Neutrophil (primary cell): Measurements from ENCODE around the gene USP22.

Experiments used
- H3K27ac ChIP-seq: fragments of 200-600 bp; sonication (generic); 2 replicates; pipeline ENCODE4 v1.5.1; 2016; ENCODE audit warnings: mild to moderate bottlenecking, moderate library complexity
- H3K27me3 ChIP-seq: fragments of 200-600 bp; sonication (generic); 2 replicates; pipeline ENCODE4 v1.6.0; 2016; ENCODE audit warnings: mild to moderate bottlenecking
- H3K36me3 ChIP-seq: fragments of 200-600 bp; sonication (generic); 2 replicates; pipeline ENCODE4 v1.5.1; 2017
- H3K4me1 ChIP-seq, 2 experiments: fragments of 200-600 bp in 1 of 2; sonication (generic) in 1 of 2; 1 replicate in 1 of 2; 2 replicates in 1 of 2; pipeline versions ENCODE4 v1.5.1 to v1.6.1; 2013 to 2016; ENCODE audit warnings: low read depth in 1 of 2, low read length in 1 of 2, mild to moderate bottlenecking in 1 of 2, moderate library complexity in 1 of 2; ENCODE audit not compliant: control insufficient read depth in 1 of 2, insufficient read depth in 1 of 2
- H3K4me3 ChIP-seq, 2 experiments: fragments of 200-600 bp in 1 of 2; sonication (generic) in 1 of 2; 1 replicate in 1 of 2; 2 replicates in 1 of 2; pipeline ENCODE4 v1.5.1; 2013 to 2016; ENCODE audit warnings: low read depth in 1 of 2, low read length in 1 of 2, mild to moderate bottlenecking in 1 of 2, moderate library complexity in 1 of 2
- H3K9me3 ChIP-seq: fragments of 200-600 bp; sonication (generic); 2 replicates; pipeline ENCODE4 v1.5.1; 2016
- TF ChIP-seq, protein P1 (sequence below): fragments of 200-600 bp; sonication (generic); IDR thresholded peaks from 2 replicates; pipeline ENCODE4 v1.5.1; 2016; ENCODE audit warnings: antibody characterized with exemption

USP22 gene

DNA sequence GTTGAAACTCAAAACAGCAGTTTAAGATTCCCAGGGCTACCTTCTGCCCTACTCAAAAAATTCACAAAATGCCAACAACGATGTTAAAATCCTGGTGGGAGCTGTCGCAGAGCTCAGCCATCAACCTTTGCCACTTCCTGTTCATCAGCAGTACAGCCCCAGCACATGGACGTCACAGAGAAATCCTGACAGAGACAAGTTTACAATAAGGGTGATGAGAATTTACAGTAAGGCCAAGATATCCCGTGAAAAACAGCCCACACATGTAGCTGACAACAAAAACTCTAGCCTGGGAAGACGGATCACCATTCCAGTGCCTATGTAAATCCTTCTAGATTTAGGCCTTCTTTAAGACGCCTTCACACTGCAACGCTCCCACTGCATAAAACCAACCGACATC, 18.8 kb downstream of the USP22 start:
- no peak overlapping the region for H3K4me3 ChIP-seq
- TF ChIP-seq, protein P1, sequence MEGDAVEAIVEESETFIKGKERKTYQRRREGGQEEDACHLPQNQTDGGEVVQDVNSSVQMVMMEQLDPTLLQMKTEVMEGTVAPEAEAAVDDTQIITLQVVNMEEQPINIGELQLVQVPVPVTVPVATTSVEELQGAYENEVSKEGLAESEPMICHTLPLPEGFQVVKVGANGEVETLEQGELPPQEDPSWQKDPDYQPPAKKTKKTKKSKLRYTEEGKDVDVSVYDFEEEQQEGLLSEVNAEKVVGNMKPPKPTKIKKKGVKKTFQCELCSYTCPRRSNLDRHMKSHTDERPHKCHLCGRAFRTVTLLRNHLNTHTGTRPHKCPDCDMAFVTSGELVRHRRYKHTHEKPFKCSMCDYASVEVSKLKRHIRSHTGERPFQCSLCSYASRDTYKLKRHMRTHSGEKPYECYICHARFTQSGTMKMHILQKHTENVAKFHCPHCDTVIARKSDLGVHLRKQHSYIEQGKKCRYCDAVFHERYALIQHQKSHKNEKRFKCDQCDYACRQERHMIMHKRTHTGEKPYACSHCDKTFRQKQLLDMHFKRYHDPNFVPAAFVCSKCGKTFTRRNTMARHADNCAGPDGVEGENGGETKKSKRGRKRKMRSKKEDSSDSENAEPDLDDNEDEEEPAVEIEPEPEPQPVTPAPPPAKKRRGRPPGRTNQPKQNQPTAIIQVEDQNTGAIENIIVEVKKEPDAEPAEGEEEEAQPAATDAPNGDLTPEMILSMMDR, result no peak
- H3K27ac ChIP-seq, result peak overlapping the region; percentile 8
- no peaks in the 10 kb centered on the region for H3K4me1 ChIP-seq
- H3K27me3 ChIP-seq, result no peaks in the 10 kb centered on the region
- H3K36me3 ChIP-seq, result peaks cover 85% of the 10 kb centered on the region
- no peaks in the 10 kb centered on the region for H3K9me3 ChIP-seq

DNA sequence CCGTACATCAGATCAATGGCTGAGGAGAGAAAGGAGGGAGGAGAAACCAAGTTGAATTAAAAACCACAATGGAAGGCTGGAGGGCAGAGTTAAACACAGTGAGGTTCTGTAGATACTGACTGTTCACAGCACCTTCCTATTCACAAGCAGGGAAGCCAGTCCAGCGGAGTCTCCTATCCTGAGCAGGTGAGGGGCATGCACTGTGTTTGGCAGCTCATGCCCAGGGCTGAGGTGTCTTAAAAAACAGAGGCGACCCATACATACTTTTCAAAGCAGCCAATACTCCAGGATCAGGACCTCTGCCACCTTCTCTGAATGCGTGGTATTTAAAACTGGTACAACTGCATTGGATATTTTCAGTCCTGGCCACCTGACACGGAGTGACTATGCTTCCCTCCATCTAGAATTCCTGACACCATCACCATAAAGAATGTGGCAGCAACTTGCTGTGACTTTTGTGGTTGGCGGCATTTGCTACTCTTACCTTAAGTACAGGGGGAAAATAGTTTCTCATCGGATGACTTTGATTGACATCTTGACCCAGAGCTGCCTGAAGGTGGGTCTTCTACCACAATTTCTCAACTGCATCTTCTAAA, 21.5 kb downstream of the USP22 start:
- Histone ChIP-seq H3K4me3 (no peak overlapping the region), H3K4me1 (no peaks in the 10 kb centered on the region), H3K9me3 (no peaks in the 10 kb centered on the region), H3K36me3 (peaks cover 89% of the 10 kb centered on the region), H3K27ac (no peak overlapping the region), H3K27me3 (no peaks in the 10 kb centered on the region)
- TF ChIP-seq, protein P1, result no peak

DNA sequence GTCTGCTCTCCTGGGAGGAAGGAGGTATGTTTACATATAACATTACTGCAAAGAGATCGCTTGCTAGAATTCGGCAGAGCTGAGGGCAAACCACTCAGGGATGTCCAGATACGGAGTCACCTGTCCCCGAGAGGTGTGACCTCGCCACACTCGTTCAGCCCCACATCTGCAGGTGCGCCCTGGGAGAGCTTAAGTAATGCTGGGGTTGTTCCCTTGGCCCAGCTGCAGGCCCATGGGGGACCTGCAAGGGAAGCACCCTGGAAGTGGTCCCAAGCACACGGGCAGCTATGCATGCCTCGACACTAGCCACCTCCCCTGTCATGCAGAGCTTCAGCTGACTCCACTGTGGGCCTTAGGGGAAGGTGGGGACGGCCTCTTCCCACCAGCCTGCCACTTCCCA, 22.2 kb downstream of the USP22 start:
- Histone ChIP-seq H3K27me3 (no peaks in the 10 kb centered on the region), H3K27ac (no peak overlapping the region), H3K9me3 (no peaks in the 10 kb centered on the region), H3K36me3 (peaks cover 89% of the 10 kb centered on the region), H3K4me1 (no peaks in the 10 kb centered on the region), H3K4me3 (no peak overlapping the region)
- TF ChIP-seq, protein P1, result no peak

DNA sequence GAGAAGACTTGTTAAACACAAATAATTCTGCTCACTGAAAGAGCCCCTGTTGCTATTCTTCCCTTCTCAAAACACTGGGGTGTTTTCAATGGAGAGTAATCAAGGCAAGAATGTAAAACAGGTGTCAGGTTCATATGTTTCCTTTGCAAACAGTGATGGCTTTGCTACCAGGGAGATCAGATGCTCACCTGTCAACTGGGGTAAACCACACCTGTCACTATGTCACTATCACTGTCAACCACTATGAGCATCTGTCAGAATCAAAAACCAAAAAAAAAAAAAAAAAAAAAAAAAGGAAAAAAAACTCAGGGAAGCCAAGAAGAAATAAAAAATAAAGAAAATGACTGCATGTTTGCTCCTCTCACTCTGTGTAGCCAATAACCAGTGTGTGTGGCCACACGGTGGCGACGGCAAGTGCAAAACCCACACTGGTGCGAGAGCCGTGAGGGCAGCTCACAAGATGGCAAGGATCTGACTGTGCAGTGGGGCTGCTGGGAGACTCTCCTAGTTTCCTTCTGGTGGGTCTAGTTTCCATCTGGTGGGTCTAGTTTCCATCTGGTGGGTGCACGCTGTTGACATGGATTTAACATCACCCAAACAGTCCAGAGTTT, 22.7 kb downstream of the USP22 start:
- Histone ChIP-seq H3K27me3 (no peaks in the 10 kb centered on the region), H3K9me3 (no peaks in the 10 kb centered on the region), H3K27ac (no peak overlapping the region), H3K36me3 (peaks cover 89% of the 10 kb centered on the region), H3K4me3 (no peak overlapping the region), H3K4me1 (no peaks in the 10 kb centered on the region)
- TF ChIP-seq, protein P1, result no peak

DNA sequence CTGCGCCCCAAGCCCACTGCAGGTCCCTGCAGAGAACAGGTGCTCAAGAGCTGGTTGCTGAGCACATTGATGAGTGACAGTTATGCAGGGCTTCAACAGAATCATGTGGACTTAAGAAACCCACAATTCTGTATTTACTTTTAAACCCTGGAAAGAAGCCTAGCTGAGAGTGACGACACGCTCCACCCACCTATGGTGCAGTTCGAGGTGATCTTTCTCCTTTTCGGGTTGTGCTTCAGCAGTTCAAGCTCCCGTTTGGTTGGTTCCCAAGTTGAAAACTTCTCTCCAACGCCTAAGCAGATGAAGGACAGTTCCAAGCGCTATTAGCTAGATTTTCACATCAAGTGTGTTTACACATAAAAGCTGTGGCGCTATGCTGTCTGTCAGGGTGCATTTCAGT, 23.9 kb downstream of the USP22 start:
- no peak overlapping the region for H3K27ac ChIP-seq
- TF ChIP-seq, protein P1, result no peak
- H3K27me3 ChIP-seq, result no peaks in the 10 kb centered on the region
- H3K4me3 ChIP-seq, result no peak overlapping the region
- no peaks in the 10 kb centered on the region for H3K9me3 ChIP-seq
- no peaks in the 10 kb centered on the region for H3K4me1 ChIP-seq
- peaks cover 89% of the 10 kb centered on the region for H3K36me3 ChIP-seq
